K562 (cell line): ENCODE results near the gene ATP9A. TPM values are rescaled to one million over a fixed set of nuclear protein-coding genes. Genes with fewer than 3 reads are reported as not detected.

Experiments
- ATAC-seq: fragments of 200-7000 bp; cut with Tn5 transposase; 3 replicates; pipeline ENCODE4 v1.9.1; 2020; ENCODE audit warnings: moderate library complexity
- BruUV-seq: library from RNA; stranded (reverse); fragments of 400-500 nt; replicated peaks from 2 replicates; lab custom pipeline; 2021; lab: Mats Ljungman, UMichigan
- CTCF ChIA-PET: fragments of 300-600 bp; formaldehyde crosslinking; extraction: SDS; loops from one replicate; lab custom pipeline; 2021; ENCODE audit warnings: low intra/inter-chr PET ratio; lab: Yijun Ruan, JAX
- POLR2A ChIA-PET: fragments of 300-600, 350-650 bp; sonication (Branson Sonifier 250); formaldehyde crosslinking; extraction: SDS; loops from one replicate; lab custom pipeline; 2021; ENCODE audit warnings: antibody characterized with exemption, inconsistent platforms; lab: Yijun Ruan, JAX
- DNase-seq, 4 experiments: peaks; one replicate each; pipeline versions ENCODE4 v3.0.0 to v3.0.0-alpha.2; 2011 to 2018; ENCODE audit warnings: low spot score in 3 of 4, mixed read lengths in 3 of 4; ENCODE audit errors: extremely low read depth in 1 of 4
- FAIRE-seq: peaks from 2 replicates; lab custom pipeline; 2011; peaks lifted over from hg19 to GRCh38; lab: Jason Lieb, UNC
- H2AFZ ChIP-seq: 2 replicates; pipeline ENCODE4 v1.6.0; 2011; ENCODE audit warnings: low read depth, low read length, control low read depth, inconsistent platforms
- H3K27ac ChIP-seq: fragments of 200-600 bp; 3 replicates; pipeline ENCODE4 v1.8.0; 2011; ENCODE audit warnings: low read depth, mild to moderate bottlenecking, control low read depth, inconsistent platforms, low read length, moderate library complexity, mixed read lengths; ENCODE audit errors: extremely low read depth
- H3K27me3 ChIP-seq, 2 experiments: fragments of 300-600 bp in 1 of 2; 2 replicates in 1 of 2; 3 replicates in 1 of 2; pipeline versions ENCODE4 v1.6.0 to v1.8.0; 2011; ENCODE audit warnings: inconsistent platforms in 2 of 2, low read length in 2 of 2, mild to moderate bottlenecking in 1 of 2, mixed read lengths in 1 of 2, moderate library complexity in 1 of 2; ENCODE audit not compliant: control insufficient read depth in 2 of 2, insufficient read depth in 2 of 2
- H3K36me3 ChIP-seq: fragments of 300-600 bp; 3 replicates; pipeline ENCODE4 v1.8.0; 2011; ENCODE audit warnings: mild to moderate bottlenecking, low read length, inconsistent platforms; ENCODE audit not compliant: control insufficient read depth, insufficient read depth
- H3K4me1 ChIP-seq, 2 experiments: fragments of 200-600 bp in 1 of 2; replicated peaks in 1 of 2; 2 replicates in 1 of 2; 3 replicates in 1 of 2; pipeline versions ENCODE4 v1.5.1 to v1.8.0; 2011; ENCODE audit warnings: inconsistent platforms in 2 of 2, low read length in 2 of 2, mild to moderate bottlenecking in 1 of 2, mixed read lengths in 1 of 2, moderate library complexity in 1 of 2; ENCODE audit not compliant: control insufficient read depth in 2 of 2, insufficient read depth in 2 of 2
- H3K4me2 ChIP-seq: 2 replicates; pipeline ENCODE4 v1.6.1; 2011; ENCODE audit warnings: low read length, control low read depth, inconsistent platforms, mixed read lengths; ENCODE audit not compliant: insufficient read depth
- H3K4me3 ChIP-seq: fragments of 200-600 bp; sonication (generic), shearing (Covaris generic); 2 replicates; pipeline ENCODE4 v1.5.1; 2016; ENCODE audit warnings: control low read depth, inconsistent platforms
- H3K79me2 ChIP-seq: fragments of 200-600 bp; 3 replicates; pipeline ENCODE4 v1.8.0; 2011; ENCODE audit warnings: low read length, inconsistent platforms; ENCODE audit not compliant: control insufficient read depth, insufficient read depth
- H3K9ac ChIP-seq, 2 experiments: 2 replicates each; pipeline versions ENCODE4 v1.6.0 to v1.6.1; 2011; ENCODE audit warnings: low read depth in 2 of 2, low read length in 2 of 2, control low read depth in 1 of 2, inconsistent platforms in 1 of 2, mild to moderate bottlenecking in 1 of 2, mixed read lengths in 1 of 2; ENCODE audit not compliant: insufficient read depth in 1 of 2
- H3K9me1 ChIP-seq: one replicate; pipeline ENCODE4 v1.6.0; 2011; ENCODE audit warnings: inconsistent platforms, mild to moderate bottlenecking, low read length, moderate library complexity; ENCODE audit not compliant: control insufficient read depth, insufficient read depth
- H3K9me3 ChIP-seq: replicated peaks from 2 replicates; pipeline ENCODE4 v1.5.1; 2011; ENCODE audit warnings: low read depth, low read length, inconsistent platforms; ENCODE audit not compliant: control insufficient read depth, insufficient read depth
- H4K20me1 ChIP-seq: replicated peaks from 2 replicates; pipeline ENCODE4 v1.6.1; 2011; ENCODE audit warnings: low read length, inconsistent platforms, mixed read lengths; ENCODE audit not compliant: control insufficient read depth, insufficient read depth
- JUND ChIP-seq, 2 experiments: IDR thresholded peaks; 2 replicates in 1 of 2; 3 replicates in 1 of 2; pipeline ENCODE4 v1.6.1; 2011; ENCODE audit warnings: borderline replicate concordance in 2 of 2, low read depth in 2 of 2, low read length in 2 of 2, improper control_type of control experiment in 1 of 2, missing biosample characterization in 1 of 2, missing genetic modification characterization in 1 of 2, missing genetic modification reagents in 1 of 2
- RCOR1 ChIP-seq, 2 experiments: IDR thresholded peaks; 2 replicates each; pipeline ENCODE4 v1.6.1; 2012; ENCODE audit warnings: low read depth in 2 of 2, low read length in 2 of 2, borderline replicate concordance in 1 of 2, improper control_type of control experiment in 1 of 2
- RUNX1 ChIP-seq: sonication (generic); IDR thresholded peaks from 2 replicates; pipeline ENCODE4 v1.6.1; 2016; ENCODE audit warnings: antibody characterized with exemption, low read depth
- SIN3B ChIP-seq: fragments of 450-650 bp; IDR thresholded peaks from 2 replicates; pipeline ENCODE4 v1.6.1; 2017; ENCODE audit warnings: low read depth, mild to moderate bottlenecking, moderate library complexity
- ZNF41 ChIP-seq: fragments of 250-450 bp; sonication (Bioruptor Pico); conservative IDR thresholded peaks from 2 replicates; pipeline ENCODE4 v1.4.0; 2020; ENCODE audit warnings: mild to moderate bottlenecking
- WGBS: fragments of 100-300 bp; shearing (Covaris generic); methylation state at CpG from one replicate; pipeline ENCODE4 v1.1.6; 2016; ENCODE audit warnings: low coverage, mixed read lengths; ENCODE audit not compliant: insufficient coverage; ENCODE audit errors: missing lambda C conversion rate; 5-methylcytosine and 5-hydroxymethylcytosine counted together
- in situ Hi-C: fragments of 300-500 bp; cut with MboI; formaldehyde crosslinking; loops from 4 replicates; pipeline ENCODE4 v1.15.0; 2018; ENCODE audit warnings: inconsistent platforms, mixed read lengths
- intact Hi-C: fragments of 100-400 bp; cut with micrococcal nuclease; formaldehyde crosslinking; loops from 2 replicates; pipeline ENCODE4 v1.14.2; 2022
- polyA plus RNA-seq, 8 experiments: library from polyadenylated mRNA; depleted of rRNA in 4 of 8; stranded (reverse) in 5 of 8; unstranded in 3 of 8; fragments of >200 nt; fragmentation: Nextera tagmentation in 2 of 8; fragmentation: Illumina TruSeq in 1 of 8; extraction: Ambion mirVana in 2 of 8; extraction: Trizol in 1 of 8; gene quantifications; 2 replicates each; pipeline versions ENCODE4 v1.2.1 to v1.2.3, GENCODE V29; 2011 to 2014; ENCODE audit warnings: inconsistent platforms in 1 of 8, missing spikeins in 1 of 8
- total RNA-seq, 7 experiments: library from RNA; depleted of rRNA in 6 of 7; stranded (reverse); fragments of >200 nt in 6 of 7; fragmentation: Illumina TruSeq in 2 of 7; extraction: Trizol in 2 of 7; gene quantifications; 2 replicates each; pipeline versions ENCODE4 v1.2.1 to v1.2.3, GENCODE V29; 2011 to 2021; ENCODE audit warnings: low replicate concordance in 1 of 7
- TF ChIP-seq, protein P1 (sequence below), 2 experiments: fragments of 450-650 bp in 1 of 2; sonication (generic) in 1 of 2; formaldehyde crosslinking in 1 of 2; IDR thresholded peaks in 1 of 2; conservative IDR thresholded peaks in 1 of 2; 2 replicates each; pipeline versions ENCODE4 v1.6.1 to v1.8.1; 2016 to 2023; ENCODE audit warnings: mild to moderate bottlenecking in 2 of 2, moderate library complexity in 2 of 2, inconsistent platforms in 1 of 2, missing genetic modification reagents in 1 of 2

ATP9A gene
- total and polyA plus RNA-seq, 9 of the 15 experiments (the other 6 are each of a cell fraction or from before 2014, with no cell fraction given), result 0.18 to 0.62 (median 0.29) TPM

DNA sequence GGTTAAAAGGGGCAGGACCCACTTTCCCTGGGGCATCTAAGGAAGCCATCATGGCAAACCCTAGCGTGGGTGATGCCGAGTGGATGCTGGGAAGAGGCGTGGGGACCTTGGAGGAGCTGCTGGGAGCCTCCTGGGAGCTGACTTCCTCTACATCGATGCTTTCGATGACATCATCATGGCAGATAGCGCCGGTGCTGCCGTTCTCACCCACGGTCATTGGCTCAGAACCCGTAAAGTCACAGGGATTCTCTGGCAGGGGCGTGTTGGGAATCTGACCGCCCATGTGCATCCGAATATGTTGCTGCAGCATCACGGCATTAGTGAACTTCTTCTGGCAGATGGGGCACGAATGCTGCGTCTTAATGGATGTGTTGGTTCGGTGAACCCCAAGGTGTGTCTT is 22.1 kb upstream of the ATP9A start:
- ATAC-seq (no peak), DNase-seq (no peak), FAIRE-seq (no peak)
- no peak overlapping the region for H3K4me2 ChIP-seq
- H3K9ac ChIP-seq, result no peak overlapping the region
- no peak overlapping the region for H2AFZ ChIP-seq
- in situ Hi-C loops, result no loop called here
- TF ChIP-seq SIN3B (no peak), RCOR1 (IDR thresholded peaks at IDR 0.05; ENCODE audit: borderline replicate concordance in 1 of 2, low read depth in 2 of 2, low read length in 2 of 2) (no peak), ZNF41 (no peak), RUNX1 (no peak), JUND (IDR thresholded peaks at IDR 0.05; ENCODE audit: borderline replicate concordance, low read depth, low read length) (no peak), JUND (tag; IDR thresholded peaks at IDR 0.05; ENCODE audit: borderline replicate concordance, low read depth, low read length) (0 out of 3 replicates have a peak, but pooled peaks have one; percentile 29)
- TF ChIP-seq, protein P1, sequence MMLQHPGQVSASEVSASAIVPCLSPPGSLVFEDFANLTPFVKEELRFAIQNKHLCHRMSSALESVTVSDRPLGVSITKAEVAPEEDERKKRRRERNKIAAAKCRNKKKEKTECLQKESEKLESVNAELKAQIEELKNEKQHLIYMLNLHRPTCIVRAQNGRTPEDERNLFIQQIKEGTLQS (IDR thresholded peaks at IDR 0.05), result peak; percentile 74
- TF ChIP-seq, protein P1 (CRISPR knock-in tag; conservative IDR thresholded peaks at IDR 0.05), result no peak
- no peak overlapping the region for H3K4me3 ChIP-seq
- no peaks in the 10 kb centered on the region for H3K79me2 ChIP-seq
- H3K9me1 ChIP-seq, result no peaks in the 10 kb centered on the region
- intact Hi-C loops, result no loop called here
- no peaks in the 10 kb centered on the region for H3K9me3 ChIP-seq
- CTCF ChIA-PET, result interaction anchor here (0.5 kb wide), 1 partner anchor 775 kb away, joined by 3 read pairs; no protein-coding TSS in a partner anchor
- no peaks in the 10 kb centered on the region for H3K4me1 ChIP-seq
- H3K36me3 ChIP-seq, result no peaks in the 10 kb centered on the region
- BruUV-seq, result no TSS peak
- POLR2A ChIA-PET, result interaction anchor here (0.5 kb wide), 1 partner anchor 78 kb away, joined by 3 read pairs; no protein-coding TSS in a partner anchor
- H4K20me1 ChIP-seq, result no peaks in the 10 kb centered on the region
- WGBS, result under 1% methylated on average over 17 of the region's 17 CpGs
- peaks cover 35 to 59% of the 10 kb centered on the region in 2 experiments for H3K27me3 ChIP-seq
- H3K27ac ChIP-seq, result no peak overlapping the region
